NCI-H748 treated with DMSO at 0.1 percent for 48 hours (cell line): ENCODE data around the gene POM121L2.
"Not testable (repeated sequence)": the region's sequence is repeated elsewhere in the genome, so short reads cannot be mapped to it uniquely, and the experiment has no call there.

Source experiments
- DNase-seq: peaks from one replicate; lab custom pipeline; 2025; lab: John Stamatoyannopoulos, UW

The POM121L2 gene

GRCh38 chr6:27293436-27294098 lies 18.5 kb downstream of the POM121L2 start:
- peak; percentile 77 for DNase-seq

GRCh38 chr6:27290850-27291208 lies 21.2 kb downstream of the POM121L2 start:
- DNase-seq: no peak

- DNase-seq: no peak
Observed at GRCh38 chr6:27290065-27290849, 21.8 kb downstream of the POM121L2 start.

GRCh38 chr6:27288136-27289044 lies 23.7 kb downstream of the POM121L2 start:
- DNase-seq: peak; percentile 26

- no peak for DNase-seq
Observed at GRCh38 chr6:27287751-27288135, 24.3 kb downstream of the POM121L2 start.

GRCh38 chr6:27286141-27286540 lies 25.9 kb downstream of the POM121L2 start:
- no peak for DNase-seq

DNA sequence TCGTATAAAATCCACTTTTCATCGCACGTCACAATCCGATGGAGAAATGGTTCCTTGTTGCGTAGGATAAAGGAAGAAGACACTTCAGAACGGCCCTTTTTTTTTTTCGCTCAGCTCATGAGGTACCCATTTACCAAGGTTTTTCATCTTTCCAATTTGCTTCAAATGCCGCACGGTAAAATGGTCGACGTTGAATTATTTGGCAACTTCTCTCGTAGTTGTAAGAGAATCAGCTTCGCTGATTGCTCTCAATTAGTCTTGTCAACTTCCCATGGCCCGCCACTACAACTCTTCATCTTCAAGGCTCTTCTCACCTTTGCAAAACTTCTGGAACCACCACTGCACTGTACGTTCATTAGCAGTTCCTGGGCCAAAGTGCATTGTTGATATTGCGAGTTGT lies 28.8 kb downstream of the POM121L2 start:
- no peak for DNase-seq

- DNase-seq: no peak
Observed at GRCh38 chr6:27281569-27281968, 30.5 kb downstream of the POM121L2 start.

GRCh38 chr6:27281105-27281539 lies 31.0 kb downstream of the POM121L2 start:
- DNase-seq: peak; percentile 19

- DNase-seq: peak; percentile 65
Observed at GRCh38 chr6:27280540-27281000, 31.5 kb downstream of the POM121L2 start.

GRCh38 chr6:27280064-27280539 lies 32.0 kb downstream of the POM121L2 start:
- peak; percentile 77 for DNase-seq

- peak; percentile 41 for DNase-seq
Observed at GRCh38 chr6:27279513-27280063, 32.5 kb downstream of the POM121L2 start.

GRCh38 chr6:27275025-27275956 lies 36.8 kb downstream of the POM121L2 start:
- peak; percentile 47 for DNase-seq

DNA sequence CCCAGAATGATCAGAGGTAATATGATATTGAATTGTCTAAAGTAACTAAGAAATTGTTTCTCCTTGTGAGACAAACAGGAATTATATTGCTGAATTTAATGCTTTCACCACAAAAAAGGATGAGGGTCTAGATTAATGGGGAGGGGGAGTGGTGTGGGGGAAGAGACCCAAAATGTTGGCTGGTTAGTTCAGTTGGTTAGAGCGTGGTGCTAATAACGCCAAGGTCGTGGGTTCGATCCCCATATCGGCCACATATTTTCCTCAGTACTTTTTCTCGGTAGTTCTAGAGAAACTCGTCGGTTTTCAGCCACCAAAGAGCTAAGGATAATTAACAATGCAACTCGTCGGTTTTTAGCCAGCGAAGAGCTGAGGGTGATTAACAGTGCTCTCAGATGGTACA lies 38.3 kb downstream of the POM121L2 start:
- no peak for DNase-seq

GRCh38 chr6:27268803-27269202 lies 43.3 kb downstream of the POM121L2 start:
- DNase-seq: no peak

- DNase-seq: no peak
Observed at GRCh38 chr6:27267857-27268434, 44.1 kb downstream of the POM121L2 start.

DNA sequence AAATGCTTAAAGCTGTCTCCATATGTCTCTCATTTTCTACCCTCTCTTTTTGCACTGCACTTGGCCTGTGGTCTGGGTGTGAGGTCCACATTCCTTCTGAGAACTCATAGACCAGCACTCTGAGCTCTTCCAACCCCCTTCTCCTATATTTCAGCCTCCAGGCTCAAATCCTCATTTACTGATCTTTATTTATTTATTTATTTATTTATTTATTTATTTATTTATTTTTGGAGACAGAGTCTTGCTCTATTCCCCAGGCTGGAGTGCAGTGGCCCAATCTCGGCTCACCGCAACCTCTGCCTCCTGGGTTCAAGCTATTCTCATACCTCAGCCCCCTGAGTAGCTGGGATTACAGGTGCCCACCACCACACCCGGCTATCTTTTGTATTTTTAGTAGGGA lies 45.1 kb downstream of the POM121L2 start:
- DNase-seq: not testable (repeated sequence)

- DNase-seq: no peak
Observed at GRCh38 chr6:27263886-27264285, 48.2 kb downstream of the POM121L2 start.

DNA sequence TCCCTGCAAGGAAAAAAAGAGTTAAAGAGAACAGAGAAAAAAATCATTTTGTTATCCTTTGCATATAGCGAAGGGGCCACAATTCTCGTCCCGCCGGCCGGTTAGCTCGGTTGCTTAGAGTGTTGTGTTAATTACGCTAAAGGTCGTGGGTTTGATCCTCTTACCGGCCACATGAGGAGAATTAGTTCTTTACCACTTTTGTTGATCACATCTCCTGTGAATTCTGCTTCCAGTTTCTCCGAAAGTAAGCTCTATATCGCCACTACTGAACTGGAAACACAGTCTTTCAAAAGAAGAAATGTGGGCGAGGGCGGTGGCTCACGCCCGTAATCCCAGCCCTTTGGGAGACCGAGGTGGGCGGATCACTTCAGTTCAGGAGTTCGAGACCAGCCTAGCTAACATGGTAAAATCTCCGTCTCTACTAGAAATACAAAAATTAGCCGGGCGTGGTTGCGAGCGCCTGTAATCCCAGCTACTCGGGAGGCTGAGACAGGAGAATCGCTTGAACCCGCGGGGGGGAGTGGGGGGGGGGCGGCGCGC lies 51.2 kb downstream of the POM121L2 start:
- no peak for DNase-seq

GRCh38 chr6:27260369-27260768 lies 51.7 kb downstream of the POM121L2 start:
- DNase-seq: no peak
